ACC112 (cell line): Measurements from ENCODE around the gene EBI3.
"Not testable (repeated sequence)": the region's sequence is repeated elsewhere in the genome, so short reads cannot be mapped to it uniquely, and the experiment has no call there.

ENCODE experiments used
- H2AFZ ChIP-seq: fragments of 200-600 bp; sonication (generic); one replicate; pipeline ENCODE4 v1.6.0; 2017; ENCODE audit warnings: antibody characterized with exemption, low read length; ENCODE audit not compliant: unreplicated experiment
- H3K27ac ChIP-seq: fragments of 200-600 bp; sonication (generic); 2 replicates; pipeline ENCODE4 v1.5.1; 2014; ENCODE audit warnings: low read depth, mild to moderate bottlenecking, antibody characterized with exemption, low read length, moderate library complexity
- H3K27me3 ChIP-seq: fragments of 200-600 bp; sonication (generic); 2 replicates; pipeline ENCODE4 v1.6.1; 2014; ENCODE audit warnings: mild to moderate bottlenecking, antibody characterized with exemption, low read length, moderate library complexity, mixed read lengths; ENCODE audit not compliant: insufficient read depth
- H3K36me3 ChIP-seq: fragments of 200-600 bp; sonication (generic); 2 replicates; pipeline ENCODE4 v1.6.1; 2016; ENCODE audit warnings: mild to moderate bottlenecking, antibody characterized with exemption, low read length, moderate library complexity, mixed read lengths; ENCODE audit not compliant: insufficient read depth
- H3K4me1 ChIP-seq: fragments of 200-600 bp; sonication (generic); one replicate; pipeline ENCODE4 v1.6.1; 2016; ENCODE audit warnings: low read length, mixed read lengths; ENCODE audit not compliant: insufficient read depth, unreplicated experiment, control insufficient read depth
- H3K4me3 ChIP-seq: fragments of 200-600 bp; sonication (generic); 2 replicates; pipeline ENCODE4 v1.5.1; 2014; ENCODE audit warnings: mild to moderate bottlenecking, low read depth, low read length
- H3K79me2 ChIP-seq: fragments of 200-600 bp; sonication (generic); one replicate; pipeline ENCODE4 v1.6.0; 2016; ENCODE audit warnings: low read length; ENCODE audit not compliant: control insufficient read depth, unreplicated experiment, insufficient read depth

EBI3 gene

GRCh38 chr19:4266253-4267000 lies 37.1 kb downstream of the EBI3 start:
- Histone ChIP-seq H3K4me3 (no peak overlapping the region), H3K27ac (no peak overlapping the region), H3K79me2 (no peaks in the 10 kb centered on the region), H3K36me3 (no peaks in the 10 kb centered on the region), H3K27me3 (no peaks in the 10 kb centered on the region), H3K4me1 (no peaks in the 10 kb centered on the region), H2AFZ (no peak overlapping the region)

- Histone ChIP-seq H3K79me2 (no peaks in the 10 kb centered on the region), H3K27me3 (no peaks in the 10 kb centered on the region), H3K4me3 (no peak overlapping the region), H3K27ac (no peak overlapping the region), H3K4me1 (no peaks in the 10 kb centered on the region), H2AFZ (no peak overlapping the region), H3K36me3 (no peaks in the 10 kb centered on the region)
Measured at GRCh38 chr19:4267101-4267900, 38.0 kb downstream of the EBI3 start.

DNA sequence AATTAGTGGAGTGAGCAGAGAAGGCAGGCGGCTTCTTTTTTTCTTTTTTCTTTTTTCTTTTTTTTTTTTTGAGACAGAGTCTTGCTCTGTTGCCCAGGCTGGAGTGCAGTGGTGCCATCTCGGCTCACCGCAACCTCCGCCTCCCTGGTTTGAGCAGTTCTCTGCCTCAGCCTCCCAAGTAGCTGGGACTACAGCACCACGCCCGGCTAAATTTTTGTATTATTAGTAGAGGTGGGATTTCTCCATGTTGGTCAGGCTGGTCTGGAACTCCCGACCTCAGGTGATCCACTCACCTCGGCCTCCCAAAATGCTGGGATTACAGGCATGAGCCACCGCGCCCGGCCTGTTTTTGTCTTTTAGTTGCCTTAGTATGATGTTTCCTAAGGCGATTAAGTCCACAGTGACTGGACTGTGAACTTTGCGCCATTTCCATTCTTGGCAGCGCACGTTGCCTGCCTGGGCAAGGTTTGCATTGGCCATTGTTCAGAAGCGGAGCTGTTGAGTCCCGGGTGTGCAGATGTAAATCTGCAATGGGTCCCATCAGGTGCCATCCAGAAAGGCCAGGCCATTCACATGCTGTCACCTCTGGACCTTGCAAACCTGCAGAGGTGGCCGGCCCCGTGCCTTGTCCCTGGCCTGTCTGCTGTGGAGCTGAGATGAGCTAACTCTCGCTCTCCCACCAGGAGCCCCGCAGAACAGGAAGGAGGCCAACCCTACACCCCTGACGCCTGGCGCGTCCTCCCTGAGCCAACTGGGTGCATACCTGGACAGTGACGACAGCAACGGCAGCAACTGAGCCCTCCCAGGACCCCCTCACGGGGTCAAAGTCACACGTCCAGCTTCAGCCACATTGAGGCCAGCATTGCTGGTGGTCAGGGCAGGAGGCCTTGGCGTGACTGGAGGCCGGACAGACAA lies 38.8 kb downstream of the EBI3 start:
- H3K27me3 ChIP-seq = no peaks in the 10 kb centered on the region
- H3K4me1 ChIP-seq = no peaks in the 10 kb centered on the region
- no peaks in the 10 kb centered on the region for H3K79me2 ChIP-seq
- no peak overlapping the region for H2AFZ ChIP-seq
- H3K27ac ChIP-seq = no peak overlapping the region
- H3K4me3 ChIP-seq = no peak overlapping the region
- no peaks in the 10 kb centered on the region for H3K36me3 ChIP-seq

DNA sequence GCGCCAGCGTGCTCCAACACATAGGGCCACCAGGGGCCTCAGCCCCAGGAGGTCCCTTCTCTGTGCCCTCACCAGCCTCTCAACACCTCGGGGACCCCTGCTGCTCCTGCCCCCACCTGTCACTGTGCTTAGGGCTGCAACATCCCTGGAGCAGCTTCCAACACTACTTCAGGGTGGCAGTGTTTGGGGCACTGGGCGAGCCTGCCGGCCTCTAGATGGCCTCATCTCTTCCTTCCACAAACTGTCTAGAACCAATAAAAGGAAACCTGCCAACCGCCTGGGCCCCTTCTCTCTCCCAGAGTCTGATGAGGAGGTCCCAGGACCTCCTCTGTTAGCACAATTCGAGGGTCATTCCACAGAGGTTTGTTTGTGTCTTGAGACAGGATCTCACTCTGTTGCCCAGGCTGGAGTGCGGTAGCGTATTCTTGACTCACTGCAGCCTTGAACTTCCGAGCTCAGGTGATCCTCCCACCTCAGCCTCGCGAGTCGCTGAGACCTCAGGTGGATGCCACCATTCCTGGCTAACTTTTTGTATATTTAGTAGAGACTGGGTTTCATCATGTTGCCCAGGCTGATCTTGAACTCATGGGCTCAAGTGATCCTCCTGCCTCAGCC lies 39.6 kb downstream of the EBI3 start:
- H3K27me3 ChIP-seq = no peaks in the 10 kb centered on the region
- no peaks in the 10 kb centered on the region for H3K36me3 ChIP-seq
- H2AFZ ChIP-seq = no peak overlapping the region
- no peak overlapping the region for H3K27ac ChIP-seq
- H3K79me2 ChIP-seq = no peaks in the 10 kb centered on the region
- no peaks in the 10 kb centered on the region for H3K4me1 ChIP-seq
- H3K4me3 ChIP-seq = no peak overlapping the region

DNA sequence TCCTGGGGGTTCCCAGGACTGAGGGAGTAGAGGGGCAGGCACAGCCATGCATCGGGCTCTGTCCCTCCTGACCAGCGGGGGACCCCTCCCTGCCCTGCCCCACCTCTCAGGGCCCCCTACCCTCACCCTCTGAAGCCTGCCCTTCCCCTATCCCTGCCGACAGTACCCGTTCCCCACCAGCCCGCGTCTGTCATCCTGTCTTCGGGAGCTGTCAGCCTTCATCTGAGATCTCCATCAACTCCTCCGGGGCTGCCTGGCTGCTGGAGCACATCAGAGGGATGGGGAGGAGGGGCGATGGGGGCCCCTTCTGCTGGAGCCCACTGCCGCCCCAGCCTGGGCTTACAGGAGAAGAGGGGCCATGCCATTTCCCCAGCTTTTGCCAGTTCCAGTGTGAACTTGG lies 43.6 kb downstream of the EBI3 start:
- H3K36me3 ChIP-seq = no peaks in the 10 kb centered on the region
- H3K4me3 ChIP-seq = no peak overlapping the region
- H2AFZ ChIP-seq = no peak overlapping the region
- no peaks in the 10 kb centered on the region for H3K79me2 ChIP-seq
- no peak overlapping the region for H3K27ac ChIP-seq
- H3K4me1 ChIP-seq = no peaks in the 10 kb centered on the region
- no peaks in the 10 kb centered on the region for H3K27me3 ChIP-seq

- not testable (repeated sequence) for H3K79me2 ChIP-seq, H3K36me3 ChIP-seq, H2AFZ ChIP-seq
Measured at GRCh38 chr19:4274321-4274686, 45.0 kb downstream of the EBI3 start.

GRCh38 chr19:4277191-4277696 lies 47.9 kb downstream of the EBI3 start:
- Histone ChIP-seq H3K4me1 (no peaks in the 10 kb centered on the region), H3K4me3 (no peak overlapping the region), H3K27me3 (peaks cover 28% of the 10 kb centered on the region), H2AFZ (no peak overlapping the region), H3K27ac (no peak overlapping the region), H3K36me3 (no peaks in the 10 kb centered on the region), H3K79me2 (no peaks in the 10 kb centered on the region)

More at GRCh38 chr19:4274321-4274686, 45.0 kb downstream of the EBI3 start:
- not testable (repeated sequence) for H3K27ac ChIP-seq, H3K4me3 ChIP-seq, H3K4me1 ChIP-seq, H3K27me3 ChIP-seq

DNA sequence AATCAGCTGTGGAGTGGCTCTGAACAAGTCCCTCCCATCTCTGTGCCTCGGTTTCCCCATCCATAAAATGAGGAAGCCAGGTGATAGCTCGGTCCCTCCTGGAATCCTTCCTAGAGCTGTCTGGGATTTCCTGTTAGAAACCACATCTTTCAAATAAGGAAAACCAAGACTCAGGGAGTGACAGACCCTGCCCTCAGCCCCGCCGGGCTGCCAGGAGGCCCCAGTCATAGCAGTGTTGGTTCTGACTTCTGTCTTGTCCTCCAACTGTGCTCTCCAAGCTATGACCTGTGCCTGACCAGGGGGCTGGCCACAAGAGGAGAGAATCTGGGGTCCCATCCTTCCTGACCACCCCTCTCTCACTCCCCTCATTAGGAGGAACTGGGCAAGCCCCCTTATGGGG lies 48.7 kb downstream of the EBI3 start:
- H2AFZ ChIP-seq = no peak overlapping the region
- H3K4me3 ChIP-seq = no peak overlapping the region
- no peaks in the 10 kb centered on the region for H3K79me2 ChIP-seq
- no peak overlapping the region for H3K27ac ChIP-seq
- H3K4me1 ChIP-seq = no peaks in the 10 kb centered on the region
- H3K36me3 ChIP-seq = no peaks in the 10 kb centered on the region
- peaks cover 31% of the 10 kb centered on the region for H3K27me3 ChIP-seq

- Histone ChIP-seq H3K36me3 (no peaks in the 10 kb centered on the region), H3K4me3 (peak within 1 kb of the TSS; percentile 37; the same call in 1 of the 2 replicates), H3K79me2 (no peaks in the 10 kb centered on the region), H3K4me1 (no peaks in the 10 kb centered on the region), H3K27me3 (peaks cover 34% of the 10 kb centered on the region), H3K27ac (no peak within 1 kb of the TSS), H2AFZ (no peak within 1 kb of the TSS)
Measured at GRCh38 chr19:4278419-4279266, 49.3 kb downstream of the EBI3 start, which contains the start of gene SHD. Gene SHD, plus strand, starts transcription at chr19:4279266. Its CDS starts 798 bp downstream, at chr19:4280064.
